Thyroid gland (tissue), 4 donors: ENCODE measurements around the gene ZNF814.

Source experiments
- CTCF ChIP-seq, 6 experiments: fragments of 200-600 bp in 3 of 6; fragments of 450-650 bp in 3 of 6; sonication (generic) in 3 of 6; IDR thresholded peaks; one replicate each; pipeline ENCODE4 v1.5.1; 2016 to 2019; ENCODE audit warnings: antibody characterized with exemption in 6 of 6, mild to moderate bottlenecking in 2 of 6, inconsistent platforms in 1 of 6, moderate library complexity in 1 of 6
- POLR2A ChIP-seq, 2 donors: fragments of 450-650 bp; IDR thresholded peaks; one replicate each; pipeline ENCODE4 v1.6.1; 2017; ENCODE audit warnings: antibody characterized with exemption in 2 of 2, mild to moderate bottlenecking in 2 of 2, moderate library complexity in 1 of 2

- TF ChIP-seq CTCF (IDR thresholded peaks at IDR 0.05) = no peak
- TF ChIP-seq POLR2A (IDR thresholded peaks at IDR 0.05) = no peak
These were observed 46.9 kb upstream of the ZNF814 start for GRCh38 chr19:57935731-57936130.
